Stimulated activated CD4-positive, alpha-beta T cell treated with anti-CD3 and anti-CD28 coated beads, Interleukin-1b, Interleukin-23, amount 100 ng/mL, for 1 hour (primary cell): ENCODE results near the gene NEAT1.
A peak's percentile ranks its signal among the peaks of the same experiment; 100 is the strongest.

Experiments
- DNase-seq, 2 donors: peaks; one replicate each; pipeline ENCODE4 v3.0.0-alpha.2; 2020; ENCODE audit warnings: low read depth in 2 of 2

The NEAT1 gene

DNA sequence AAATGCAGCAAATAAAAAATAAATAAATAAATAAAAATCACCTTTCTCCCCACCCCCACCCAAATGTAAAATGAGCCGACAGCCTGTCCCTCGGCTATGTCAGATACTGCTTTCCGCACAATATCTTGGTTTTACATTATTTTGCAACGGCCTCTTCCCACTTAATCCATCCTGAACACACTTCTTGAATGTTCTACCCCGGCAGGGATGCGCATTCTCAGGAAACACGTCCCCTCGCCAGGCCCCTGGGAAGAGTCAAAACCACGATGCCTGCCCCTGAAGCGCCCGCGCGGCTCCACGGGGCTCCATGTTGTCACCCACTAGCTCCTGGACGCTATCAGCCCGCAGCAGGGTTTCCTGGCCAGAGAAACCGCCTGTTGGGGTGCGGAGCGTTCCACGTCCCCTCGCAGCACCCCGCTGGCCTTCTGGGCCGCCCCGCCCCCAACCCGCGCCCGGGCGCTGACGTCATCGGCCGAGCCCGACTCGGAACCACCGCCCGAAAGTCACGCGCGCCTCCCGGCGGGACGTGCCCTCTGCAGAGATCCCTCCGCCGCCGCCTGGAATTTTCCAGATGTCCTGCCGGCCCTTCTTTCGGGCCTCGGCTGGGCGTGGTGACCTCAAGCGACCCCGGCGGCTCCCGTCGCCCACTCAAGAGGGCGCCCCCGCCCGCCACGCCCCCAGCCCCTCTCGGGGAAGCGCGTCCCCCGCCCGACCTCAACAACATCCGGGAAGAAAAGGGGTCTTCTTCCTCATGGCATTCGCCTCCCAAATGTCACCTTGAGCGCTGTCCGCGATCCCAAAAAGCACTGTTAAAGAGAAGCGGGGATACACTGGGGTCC, 585 bp upstream of the NEAT1 start:
- peak; percentile 84 to 88 for DNase-seq

GRCh38 chr11:65423516-65424204, 1.1 kb downstream of the NEAT1 start:
- DNase-seq: no peak

- DNase-seq: no peak
Observed at GRCh38 chr11:65424205-65425104, 1.9 kb downstream of the NEAT1 start.

DNA sequence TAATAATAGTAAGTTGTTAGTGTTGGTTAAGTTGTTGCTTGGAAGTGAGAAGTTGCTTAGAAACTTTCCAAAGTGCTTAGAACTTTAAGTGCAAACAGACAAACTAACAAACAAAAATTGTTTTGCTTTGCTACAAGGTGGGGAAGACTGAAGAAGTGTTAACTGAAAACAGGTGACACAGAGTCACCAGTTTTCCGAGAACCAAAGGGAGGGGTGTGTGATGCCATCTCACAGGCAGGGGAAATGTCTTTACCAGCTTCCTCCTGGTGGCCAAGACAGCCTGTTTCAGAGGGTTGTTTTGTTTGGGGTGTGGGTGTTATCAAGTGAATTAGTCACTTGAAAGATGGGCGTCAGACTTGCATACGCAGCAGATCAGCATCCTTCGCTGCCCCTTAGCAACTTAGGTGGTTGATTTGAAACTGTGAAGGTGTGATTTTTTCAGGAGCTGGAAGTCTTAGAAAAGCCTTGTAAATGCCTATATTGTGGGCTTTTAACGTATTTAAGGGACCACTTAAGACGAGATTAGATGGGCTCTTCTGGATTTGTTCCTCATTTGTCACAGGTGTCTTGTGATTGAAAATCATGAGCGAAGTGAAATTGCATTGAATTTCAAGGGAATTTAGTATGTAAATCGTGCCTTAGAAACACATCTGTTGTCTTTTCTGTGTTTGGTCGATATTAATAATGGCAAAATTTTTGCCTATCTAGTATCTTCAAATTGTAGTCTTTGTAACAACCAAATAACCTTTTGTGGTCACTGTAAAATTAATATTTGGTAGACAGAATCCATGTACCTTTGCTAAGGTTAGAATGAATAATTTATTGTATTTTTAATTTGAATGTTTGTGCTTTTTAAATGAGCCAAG, 2.7 kb downstream of the NEAT1 start:
- peak in 1 of 2 donors; percentile 72 for DNase-seq

DNA sequence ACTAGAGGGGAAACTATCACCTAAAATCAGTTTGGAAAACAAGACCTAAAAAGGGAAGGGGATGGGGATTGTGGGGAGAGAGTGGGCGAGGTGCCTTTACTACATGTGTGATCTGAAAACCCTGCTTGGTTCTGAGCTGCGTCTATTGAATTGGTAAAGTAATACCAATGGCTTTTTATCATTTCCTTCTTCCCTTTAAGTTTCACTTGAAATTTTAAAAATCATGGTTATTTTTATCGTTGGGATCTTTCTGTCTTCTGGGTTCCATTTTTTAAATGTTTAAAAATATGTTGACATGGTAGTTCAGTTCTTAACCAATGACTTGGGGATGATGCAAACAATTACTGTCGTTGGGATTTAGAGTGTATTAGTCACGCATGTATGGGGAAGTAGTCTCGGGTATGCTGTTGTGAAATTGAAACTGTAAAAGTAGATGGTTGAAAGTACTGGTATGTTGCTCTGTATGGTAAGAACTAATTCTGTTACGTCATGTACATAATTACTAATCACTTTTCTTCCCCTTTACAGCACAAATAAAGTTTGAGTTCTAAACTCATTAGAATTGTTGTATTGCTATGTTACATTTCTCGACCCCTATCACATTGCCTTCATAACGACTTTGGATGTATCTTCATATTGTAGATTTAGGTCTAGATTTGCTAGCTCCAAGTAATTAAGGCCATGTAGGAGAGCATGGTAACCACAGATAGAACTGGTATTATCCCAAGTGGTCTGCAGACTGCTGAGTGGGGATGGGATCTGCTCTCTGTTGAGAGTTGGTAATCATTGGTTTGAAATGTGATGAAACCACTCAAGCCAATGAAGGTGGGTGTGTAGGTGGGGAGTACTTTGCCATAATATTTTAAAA, 3.6 kb downstream of the NEAT1 start:
- no peak for DNase-seq

DNA sequence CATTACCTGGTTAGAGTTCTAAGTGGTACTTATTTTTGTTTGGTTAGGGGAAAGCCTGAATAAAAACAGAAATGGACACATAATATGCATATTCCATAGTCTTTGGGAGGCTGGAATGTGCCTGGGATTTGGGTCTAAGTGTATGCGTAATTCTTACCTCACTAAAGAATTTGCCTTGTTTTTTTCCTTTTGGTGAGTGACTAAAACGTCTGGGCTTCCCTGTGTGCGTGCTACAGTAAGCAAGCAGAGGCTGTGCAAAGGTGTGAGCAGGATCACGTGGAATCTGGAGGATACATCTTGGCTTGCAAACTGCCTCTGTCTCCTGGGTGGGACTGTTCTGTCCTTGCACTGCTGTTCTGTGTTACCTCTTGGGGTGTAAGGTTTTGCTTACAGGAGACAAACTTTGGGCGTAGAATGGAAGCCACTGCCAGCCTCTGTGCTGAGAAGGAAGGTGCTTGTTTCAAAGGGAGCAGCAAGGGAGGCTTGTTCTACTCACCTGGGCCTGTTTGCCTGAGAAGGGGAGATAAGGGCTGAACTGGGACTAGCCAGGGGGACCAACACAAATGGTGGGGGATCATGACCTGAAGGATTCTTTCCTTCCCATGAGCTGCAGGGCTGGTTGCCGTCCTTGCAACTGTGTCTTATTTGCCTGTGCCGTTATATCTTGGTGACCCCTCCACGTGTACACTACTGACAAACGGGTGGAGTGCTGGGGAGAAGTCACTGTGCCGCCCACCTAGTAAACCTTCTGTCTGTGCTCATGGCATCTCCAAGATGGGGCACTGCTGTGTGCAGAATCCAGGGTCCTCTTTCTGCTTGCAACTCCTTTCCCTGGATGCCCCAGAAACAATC, 4.5 kb downstream of the NEAT1 start:
- no peak for DNase-seq

DNA sequence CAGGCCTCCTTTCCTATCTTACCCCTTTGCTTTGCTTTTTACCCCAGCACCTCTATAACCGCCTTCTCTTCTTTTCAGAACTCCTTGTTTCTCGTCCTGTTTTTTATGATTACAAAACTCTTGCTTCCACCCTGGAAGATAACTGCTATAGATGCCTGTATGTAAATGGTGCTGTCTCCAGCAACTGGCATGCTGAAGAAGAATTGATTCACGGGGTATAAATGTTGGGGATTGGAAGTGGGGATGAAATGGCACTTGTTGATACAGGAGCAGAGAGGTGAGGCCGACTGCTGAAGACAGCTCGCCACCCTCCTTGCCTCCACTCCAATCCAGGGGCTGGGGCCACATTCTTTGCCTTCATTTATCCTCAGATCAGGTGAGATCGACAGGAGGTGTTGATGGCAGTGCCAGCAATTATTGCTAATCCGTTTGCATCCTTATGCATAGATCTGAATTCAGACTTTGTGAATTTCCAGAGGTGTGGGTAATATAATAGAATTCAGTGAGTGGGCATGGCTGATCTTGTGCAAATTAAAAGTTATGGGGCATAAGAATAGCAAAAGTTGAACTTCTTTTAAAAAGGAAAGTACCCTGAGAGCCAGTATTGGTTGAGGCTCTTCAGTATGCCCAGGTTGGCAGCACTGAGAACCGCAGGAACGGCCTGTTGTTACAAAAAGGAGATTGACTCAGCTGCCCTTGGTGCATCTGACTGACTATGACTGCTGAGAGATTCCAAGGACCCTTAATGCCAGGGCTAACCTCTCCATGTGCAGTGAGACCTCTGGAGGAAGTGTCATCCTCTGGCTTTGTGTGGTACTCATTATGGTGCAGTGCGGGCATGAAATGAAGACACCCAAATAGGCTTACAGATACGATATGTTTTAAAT, 5.3 kb downstream of the NEAT1 start:
- no peak for DNase-seq

GRCh38 chr11:65428578-65429067, 6.0 kb downstream of the NEAT1 start:
- DNase-seq: no peak

DNA sequence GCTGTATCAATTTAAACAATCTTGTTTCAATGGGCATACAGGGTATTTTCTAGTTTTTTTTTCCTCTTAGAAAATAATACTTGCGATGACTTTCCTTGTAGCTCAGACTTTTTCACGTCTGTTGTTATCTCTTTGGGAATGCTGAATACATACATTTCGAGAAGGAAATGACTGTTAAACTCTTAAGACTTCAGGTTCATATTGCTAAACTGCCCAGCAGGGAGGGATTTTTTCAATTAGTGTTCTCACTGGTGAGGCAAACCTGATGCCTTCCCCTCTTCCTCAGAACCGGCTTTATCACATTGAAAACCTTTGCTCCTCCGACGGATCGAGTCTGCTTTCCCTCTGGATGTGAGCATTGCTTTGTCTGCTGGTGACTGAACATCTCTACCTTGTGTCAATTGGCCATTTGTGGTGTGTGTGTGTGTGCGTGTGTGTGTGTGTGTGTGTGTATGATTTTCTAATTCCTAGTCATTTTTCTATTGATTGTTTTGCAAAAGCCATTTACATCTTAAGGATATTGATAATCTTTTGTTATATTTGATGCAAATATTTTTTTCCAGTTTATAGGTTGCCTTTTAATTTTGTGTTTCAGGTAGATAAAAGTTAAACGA, 6.6 kb downstream of the NEAT1 start:
- no peak for DNase-seq

DNA sequence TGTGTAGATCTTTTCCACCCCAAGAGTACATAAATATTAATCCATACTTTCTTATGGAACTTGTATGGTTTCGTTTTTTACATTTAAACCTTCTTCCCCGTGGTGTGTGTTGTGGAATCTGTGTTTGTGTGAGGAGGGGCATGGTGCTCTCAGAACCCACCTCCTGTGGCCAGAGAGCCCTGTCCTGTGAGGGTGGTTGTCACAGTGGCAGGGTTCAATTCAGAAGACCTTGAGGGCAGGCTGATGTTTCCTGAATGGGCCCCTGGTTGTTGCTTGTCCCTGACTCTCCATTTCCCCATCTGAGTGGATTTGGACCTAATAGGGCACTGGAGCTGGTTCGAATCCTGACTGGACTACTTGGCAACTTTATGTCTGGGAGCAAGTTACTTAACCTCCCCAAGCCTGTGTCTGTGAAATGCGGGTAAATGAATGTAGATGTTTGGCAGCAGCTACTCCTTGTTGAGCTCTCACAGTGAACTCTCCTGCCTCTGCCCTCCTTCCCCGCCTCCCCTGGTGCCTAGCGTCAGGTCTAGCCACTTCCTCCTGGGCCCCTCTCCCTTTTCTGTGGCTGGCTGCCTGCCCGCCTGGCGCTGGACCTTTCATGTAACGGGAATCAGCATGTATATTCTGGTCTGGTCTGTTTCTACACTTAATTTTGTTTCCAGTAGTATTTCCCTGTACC, 7.3 kb downstream of the NEAT1 start:
- DNase-seq: no peak

GRCh38 chr11:65430406-65431217, 8.0 kb downstream of the NEAT1 start:
- no peak for DNase-seq

DNA sequence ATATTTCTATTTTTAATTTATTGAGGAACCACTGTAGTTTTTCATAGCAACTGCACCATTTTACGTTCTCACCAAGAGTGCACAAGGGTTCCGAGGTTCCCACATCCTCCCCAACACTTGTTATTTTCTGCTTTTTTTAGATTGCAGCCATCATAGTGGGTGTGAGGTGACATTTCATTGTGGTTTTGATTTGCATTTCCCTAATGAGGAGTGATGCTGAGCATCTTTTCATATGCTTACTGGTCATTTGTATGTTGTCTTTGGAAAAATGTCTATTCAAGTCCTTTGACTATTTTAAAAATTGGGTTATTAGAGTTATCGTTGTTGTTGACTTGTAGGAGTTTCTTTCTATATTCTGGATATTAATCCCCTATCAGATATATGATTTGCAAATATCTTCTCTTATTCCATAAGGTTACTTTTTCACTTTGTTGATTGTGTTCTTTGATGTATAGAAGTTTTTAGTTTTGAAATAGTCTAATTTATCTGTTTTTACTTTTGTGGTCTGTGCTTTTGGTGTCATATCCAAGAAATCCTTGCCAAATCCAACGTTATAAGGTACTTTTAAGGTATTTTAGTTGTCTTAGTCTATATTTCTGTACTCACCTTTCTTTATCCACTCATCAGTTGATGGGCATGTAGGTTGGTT, 9.0 kb downstream of the NEAT1 start:
- no peak for DNase-seq

GRCh38 chr11:65432100-65432650, 9.6 kb downstream of the NEAT1 start:
- DNase-seq: no peak

DNA sequence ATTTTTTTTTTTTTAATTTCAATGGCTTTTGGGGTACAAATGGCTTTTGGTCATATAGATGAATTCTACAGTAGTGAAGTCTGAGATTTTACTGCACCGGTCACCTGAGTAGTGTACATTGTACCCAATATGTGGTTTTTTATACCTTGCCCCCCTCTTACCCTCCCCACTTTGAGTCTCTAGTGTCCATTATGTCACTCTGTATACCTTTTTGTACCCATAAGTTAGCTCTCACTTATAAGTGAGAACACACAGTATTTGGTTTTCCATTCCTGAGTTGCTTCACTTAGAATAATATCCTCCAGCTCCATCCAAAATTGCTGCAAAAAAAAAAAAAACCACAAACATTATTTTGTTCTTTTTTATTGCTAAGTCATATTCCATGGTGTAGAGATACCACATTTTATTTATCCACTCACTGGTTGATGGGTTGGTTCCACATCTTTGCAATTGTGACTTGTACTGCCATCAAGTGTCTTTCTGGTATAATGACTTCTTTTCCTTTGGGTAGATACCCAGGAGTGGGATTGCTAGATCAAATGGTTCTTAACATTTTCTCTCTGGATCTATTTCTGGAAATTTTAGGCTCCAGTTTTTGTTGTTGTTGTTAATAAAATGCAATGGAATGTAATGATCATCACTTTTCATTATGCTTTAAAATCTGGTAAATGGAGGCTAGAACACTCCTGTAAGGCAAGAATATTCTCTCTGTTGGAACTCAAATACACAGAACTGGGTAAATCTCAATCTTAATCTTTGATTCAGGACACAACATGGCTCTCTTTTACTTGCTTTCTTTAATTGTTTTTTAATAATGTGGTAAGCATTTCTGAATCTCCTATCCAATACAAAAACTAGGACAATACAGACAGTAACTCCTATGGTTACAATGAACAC, 10.3 kb downstream of the NEAT1 start:
- DNase-seq: no peak
